ENCODE measurements around the gene FBXO31.
"Not testable (repeated sequence)": the region's sequence is repeated elsewhere in the genome, so short reads cannot be mapped to it uniquely, and the experiment has no call there.

FBXO31 gene

GRCh38 chr16:87382023-87382785, 1.4 kb downstream of the FBXO31 start:
- DNase-seq: no peak

DNA sequence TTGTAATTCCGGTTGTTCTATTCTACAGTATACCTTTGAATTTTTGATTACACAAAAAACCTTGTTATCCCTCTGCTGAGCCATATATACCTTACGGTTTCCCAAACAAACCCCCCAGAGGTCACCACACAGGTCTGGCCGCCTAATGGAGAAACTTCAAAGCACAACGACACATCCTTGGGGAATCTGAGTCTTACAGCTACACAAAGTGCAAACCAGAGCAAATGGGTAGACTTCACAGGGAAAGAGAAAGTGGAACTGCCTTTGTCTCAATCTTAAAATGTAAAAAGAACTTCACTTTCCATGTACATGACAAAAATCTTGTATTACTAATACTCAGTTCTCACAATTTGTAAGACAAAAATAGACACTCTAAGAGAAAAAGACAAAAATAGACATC, 2.7 kb downstream of the FBXO31 start:
- DNase-seq: no peak

DNA sequence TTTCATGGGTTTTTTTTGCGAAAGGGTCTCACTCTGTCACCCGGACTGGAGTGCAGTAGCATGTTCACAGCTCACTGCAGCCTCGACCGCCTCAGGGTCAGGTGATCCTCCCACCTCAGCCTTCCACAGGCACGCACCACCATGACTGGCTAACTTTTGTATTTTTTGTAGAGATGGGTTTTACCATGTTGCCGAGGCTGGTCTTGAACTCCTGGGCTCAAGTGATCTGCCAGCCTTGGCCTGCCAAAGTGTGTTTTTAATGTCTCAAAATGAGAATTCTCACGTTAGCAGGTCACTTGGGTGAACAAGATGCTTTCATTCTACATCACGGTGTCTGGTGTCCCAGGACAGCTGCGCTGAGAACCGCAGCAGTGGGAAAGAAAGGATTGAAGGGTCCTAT, 3.2 kb downstream of the FBXO31 start:
- no peak for DNase-seq

DNA sequence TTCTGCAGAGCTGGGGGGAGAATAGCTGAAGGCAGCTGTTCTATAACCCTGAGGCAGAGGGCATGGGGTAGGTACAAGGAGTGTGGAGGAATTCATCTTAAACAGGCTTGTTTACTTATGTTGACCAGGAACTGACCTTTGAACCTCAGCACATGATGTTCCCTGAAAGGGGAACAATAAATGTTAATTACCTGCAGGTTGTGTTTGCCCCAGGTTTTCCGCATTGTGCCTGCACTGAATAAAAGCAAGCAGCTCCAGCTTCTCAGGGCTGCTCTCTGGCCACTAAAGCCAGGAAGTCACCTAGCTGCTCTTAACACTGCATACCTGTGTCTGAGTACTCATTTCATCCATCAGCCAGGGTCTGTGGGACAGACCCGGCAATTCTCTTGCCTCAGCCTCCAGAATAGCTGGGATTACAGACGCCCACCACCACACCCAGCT, 4.2 kb downstream of the FBXO31 start:
- DNase-seq: not testable (repeated sequence)

- no peak for DNase-seq
These were observed 6.9 kb downstream of the FBXO31 start for GRCh38 chr16:87376660-87377059.

DNA sequence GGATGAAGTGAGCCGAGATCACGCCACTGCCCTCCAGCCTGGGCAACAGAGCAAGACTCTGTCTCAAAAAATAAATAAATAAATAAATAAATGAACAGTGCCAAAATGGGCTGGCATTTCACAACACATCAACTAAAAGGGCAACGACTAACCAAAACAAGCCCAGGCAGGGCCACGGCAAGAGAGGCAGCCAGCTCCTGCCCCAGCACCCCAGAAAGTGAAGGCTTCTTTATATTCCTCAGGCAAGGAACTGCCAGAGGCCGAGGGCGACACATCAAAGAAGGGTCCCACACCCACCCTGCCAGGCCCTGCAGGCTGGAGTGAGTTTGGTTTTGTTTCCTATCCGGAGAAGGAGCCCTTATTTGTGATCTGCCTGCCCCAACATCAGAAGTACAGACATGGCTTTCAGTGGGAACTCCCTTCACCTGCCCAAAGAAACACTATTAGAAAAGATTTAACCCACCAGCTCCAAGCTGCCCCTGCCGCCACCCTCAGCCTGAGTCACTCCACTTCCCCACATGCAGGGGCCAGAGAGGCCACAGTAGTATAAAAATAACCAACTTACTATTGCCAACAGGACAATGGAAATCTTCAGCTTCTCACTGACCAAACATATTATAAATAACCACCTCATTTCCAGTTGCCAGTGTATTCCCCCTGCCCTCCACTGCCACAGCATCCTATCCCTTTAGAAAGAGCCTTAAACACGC, 8.0 kb downstream of the FBXO31 start:
- no peak for DNase-seq

DNA sequence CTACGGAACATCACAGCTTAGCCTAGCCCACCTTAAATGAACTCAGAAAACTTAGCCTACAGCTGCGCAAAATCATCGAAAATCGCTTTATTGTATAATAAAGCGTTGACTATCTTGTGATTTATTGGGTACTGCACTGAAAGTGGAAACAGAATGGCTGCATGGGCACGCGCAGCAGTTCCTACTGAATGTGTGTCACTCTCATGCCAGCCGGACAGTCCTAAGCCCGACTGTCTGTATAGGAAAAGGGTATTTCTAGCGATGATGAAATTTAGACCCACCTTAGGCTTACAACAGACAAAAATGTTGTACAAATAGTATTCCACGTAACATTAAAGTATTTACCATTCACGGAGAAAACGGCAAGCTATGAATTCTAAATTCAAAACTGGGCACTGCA, 9.3 kb downstream of the FBXO31 start:
- no peak for DNase-seq

GRCh38 chr16:87372305-87372704, 11.3 kb downstream of the FBXO31 start:
- no peak for DNase-seq

GRCh38 chr16:87371261-87371866, 12.2 kb downstream of the FBXO31 start:
- DNase-seq: no peak

DNA sequence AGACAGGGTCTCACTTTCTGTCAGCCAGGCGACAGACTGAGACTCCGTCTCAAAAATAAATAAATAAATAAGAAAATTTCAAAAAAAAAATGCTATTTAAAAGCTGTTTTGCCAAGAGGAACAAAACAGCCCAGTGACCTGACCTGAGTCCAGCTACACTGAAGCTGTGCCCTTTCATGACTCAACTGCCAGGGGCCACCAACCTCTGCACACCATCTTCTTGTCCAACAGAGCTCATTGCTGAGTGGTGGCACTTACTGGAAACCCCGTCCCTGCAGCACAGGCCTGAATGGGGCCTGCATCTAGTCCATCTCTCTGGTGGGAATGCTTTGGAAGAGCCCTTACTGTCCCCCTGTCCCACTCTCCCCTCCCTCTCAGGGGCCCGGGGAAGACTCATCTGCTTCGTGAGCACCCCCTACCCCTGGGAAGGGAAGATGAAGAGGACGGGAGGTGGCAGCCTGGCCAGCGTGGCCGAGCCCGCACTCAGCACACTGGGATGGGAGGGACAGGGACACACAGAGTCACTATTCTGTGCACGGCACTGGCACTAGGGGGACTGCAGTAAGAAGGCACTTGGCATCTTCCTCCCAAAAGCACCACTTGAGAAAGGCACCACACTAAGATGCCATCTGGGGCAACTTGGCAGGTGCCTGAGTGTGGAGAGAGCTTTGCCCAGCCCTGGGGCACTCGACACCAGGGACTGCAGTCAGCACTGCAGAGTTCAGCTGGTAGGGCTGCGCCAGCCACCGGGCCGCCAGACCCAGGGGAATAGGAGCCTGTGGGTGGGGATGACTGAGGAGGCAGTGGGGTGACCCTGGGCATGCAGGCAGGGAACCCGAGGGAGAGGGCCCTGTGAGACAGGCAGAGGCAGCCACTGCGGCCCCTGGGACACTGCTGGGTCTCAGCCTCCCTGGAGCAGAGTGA, 13.5 kb downstream of the FBXO31 start:
- DNase-seq: no peak

GRCh38 chr16:87369117-87369765, 14.3 kb downstream of the FBXO31 start:
- no peak for DNase-seq

GRCh38 chr16:87368029-87368770, 15.4 kb downstream of the FBXO31 start:
- no peak for DNase-seq

DNA sequence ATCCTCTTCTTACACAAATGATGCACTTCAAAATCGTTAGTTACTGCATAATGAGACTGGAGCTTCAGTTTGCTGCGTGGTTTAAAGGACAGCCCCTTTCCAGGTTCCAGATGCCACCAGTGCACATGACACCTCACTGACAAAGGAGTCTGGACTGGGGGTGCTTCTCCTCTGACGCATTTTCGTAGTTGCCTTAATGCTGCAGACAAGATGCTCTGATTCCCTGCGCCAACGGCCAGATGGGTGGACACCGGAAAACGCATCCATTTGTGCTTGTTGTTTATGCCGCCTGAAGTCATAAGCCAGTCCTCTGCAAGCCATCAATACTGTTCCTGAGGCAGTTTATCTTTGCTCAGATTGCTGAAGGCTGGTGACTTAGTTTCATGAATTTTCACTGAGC, 16.0 kb downstream of the FBXO31 start:
- no peak for DNase-seq

- no peak for DNase-seq
These were observed 16.6 kb downstream of the FBXO31 start for GRCh38 chr16:87366930-87367329.

- no peak for DNase-seq
These were observed 17.3 kb downstream of the FBXO31 start for GRCh38 chr16:87366288-87366687.

DNA sequence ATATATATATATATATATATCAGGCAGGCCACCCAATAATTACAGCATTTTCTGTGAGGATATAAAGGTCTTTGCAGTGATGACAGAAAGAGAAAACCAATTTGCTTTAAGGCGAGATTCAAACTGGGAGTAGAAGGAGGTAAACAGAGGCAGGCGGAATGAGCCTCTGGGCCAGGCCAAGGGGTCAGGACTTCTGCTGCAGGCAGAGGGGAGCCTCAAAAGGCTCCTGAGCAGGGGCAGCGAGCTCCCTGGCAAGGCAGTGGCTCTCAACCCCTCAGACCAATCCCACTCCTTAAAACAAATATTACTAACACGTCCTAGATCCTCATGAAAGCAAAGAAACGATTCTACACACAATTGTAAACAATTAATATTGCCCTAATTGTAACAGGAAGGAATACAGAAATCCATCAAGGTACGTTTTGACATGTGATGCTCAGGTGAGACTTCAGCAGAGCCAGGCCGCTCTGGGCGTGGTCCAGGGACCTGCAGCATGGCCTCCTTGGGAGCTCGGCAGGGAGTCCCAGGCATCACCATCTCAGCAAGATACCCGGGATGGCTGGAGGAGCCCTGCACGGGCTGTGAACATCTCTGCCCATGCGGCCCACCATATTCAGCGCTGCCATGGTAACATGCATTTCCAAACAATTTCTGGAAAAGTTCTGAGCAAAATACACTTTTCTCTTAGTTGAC, 18.4 kb downstream of the FBXO31 start:
- no peak for DNase-seq

DNA sequence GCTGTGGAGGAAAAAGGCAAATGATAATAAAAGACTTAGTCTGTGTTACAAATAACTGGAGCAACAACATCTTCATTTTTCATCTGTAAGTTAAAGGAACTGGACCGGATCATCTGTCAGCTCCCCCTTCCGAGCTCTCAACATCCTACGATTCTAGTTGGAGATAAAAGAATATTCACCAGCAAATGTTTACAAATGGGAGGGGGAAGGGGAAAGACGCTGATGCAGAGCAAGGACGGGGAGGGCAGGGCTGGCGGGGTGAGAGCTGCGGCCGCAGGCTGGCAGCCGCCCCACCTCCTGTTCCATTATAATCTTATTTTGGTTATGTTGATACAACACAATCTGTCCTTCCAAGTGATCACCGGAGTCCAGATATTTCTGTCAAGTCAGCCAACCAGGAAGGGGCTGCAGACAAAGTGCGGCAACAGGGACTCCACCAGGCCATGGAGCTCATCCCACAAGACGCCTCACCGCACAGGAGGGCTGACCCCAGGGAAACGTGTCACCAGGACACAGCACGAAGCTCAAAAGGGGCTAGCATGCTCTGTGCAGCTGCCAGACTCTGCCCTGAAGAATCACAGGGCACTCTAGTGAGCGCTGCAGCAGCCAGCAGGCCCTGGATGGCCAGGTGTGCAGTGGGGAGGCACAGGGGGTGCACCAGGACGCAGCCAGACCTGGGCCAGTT, 19.7 kb downstream of the FBXO31 start:
- DNase-seq: no peak

- DNase-seq: not testable (repeated sequence)
These were observed 20.6 kb downstream of the FBXO31 start for GRCh38 chr16:87362828-87363559.

DNA sequence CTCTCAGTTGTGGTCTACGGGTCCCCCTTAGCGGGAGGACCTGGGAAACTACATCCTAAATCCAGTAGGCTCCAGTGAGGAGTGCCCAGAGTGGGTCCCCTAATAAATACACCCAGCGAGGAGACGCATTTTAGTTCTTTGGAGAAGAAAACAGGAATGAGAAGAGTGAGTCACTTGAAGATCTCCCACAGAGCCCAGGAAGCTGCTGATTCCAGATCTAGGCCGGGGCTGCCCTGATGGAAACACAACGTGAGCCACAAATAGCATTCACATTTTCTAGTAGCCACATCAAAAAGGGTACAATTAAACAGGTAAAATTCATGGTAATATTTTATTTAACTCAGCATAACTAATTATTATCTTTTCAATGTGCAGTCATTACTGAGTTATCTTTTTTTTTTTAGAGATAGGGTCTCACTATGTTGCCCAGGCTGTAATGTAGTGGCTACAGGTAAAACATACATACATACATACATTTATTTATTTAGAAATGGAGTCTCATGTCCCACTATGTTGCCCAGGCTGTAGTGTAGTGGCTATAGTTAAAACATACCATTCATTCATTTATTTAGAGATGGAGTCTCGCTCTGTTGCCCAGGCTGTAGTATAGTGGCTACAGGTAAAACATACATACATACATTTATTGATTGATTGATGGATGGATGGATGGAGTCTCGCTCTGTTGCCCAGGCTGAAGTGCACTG, 21.5 kb downstream of the FBXO31 start:
- DNase-seq: no peak

Measured in CD4-positive, alpha-beta T cell treated with Interleukin-10 for 1 hour (primary cell).